Fibroblast of mammary gland (primary cell): Measurements from ENCODE around the gene SUN1.

ENCODE experiments used
- DNase-seq: peaks from one replicate; pipeline ENCODE4 v3.0.0-alpha.2; 2010; ENCODE audit warnings: low read depth
- H3K4me3 ChIP-seq: 2 replicates; pipeline ENCODE4 v1.5.1; 2011; ENCODE audit warnings: low read depth, mild to moderate bottlenecking, low read length, moderate library complexity; ENCODE audit not compliant: control insufficient read depth
- CTCF ChIP-seq: conservative IDR thresholded peaks from 2 replicates; pipeline ENCODE4 v1.5.1; 2011; ENCODE audit warnings: low read depth, low read length, inconsistent platforms; ENCODE audit not compliant: control insufficient read depth, insufficient read depth

The SUN1 gene

GRCh38 chr7:832167-832967, at the start of gene SUN1:
Gene SUN1, plus strand, starts transcription at chr7:832476. Its CDS starts 49 bp downstream, at chr7:832525.
- DNase-seq, result peak; percentile 86
- no peak for TF ChIP-seq CTCF
- peak within 1 kb of the TSS; percentile 19 for H3K4me3 ChIP-seq

GRCh38 chr7:782718-783449, 49.4 kb upstream of the SUN1 start:
- no peak for TF ChIP-seq CTCF
- no peak overlapping the region for H3K4me3 ChIP-seq
- no peak for DNase-seq

- no peak for DNase-seq
- no peak for TF ChIP-seq CTCF
- H3K4me3 ChIP-seq, result no peak overlapping the region
Measured at GRCh38 chr7:783556-784490, 48.5 kb upstream of the SUN1 start.

- no peak for TF ChIP-seq CTCF
- no peak overlapping the region for H3K4me3 ChIP-seq
- DNase-seq, result no peak
Measured at GRCh38 chr7:784971-785370, 47.3 kb upstream of the SUN1 start.

- no peak for DNase-seq
- no peak overlapping the region for H3K4me3 ChIP-seq
- TF ChIP-seq CTCF, result no peak
Measured at GRCh38 chr7:785416-785815, 46.9 kb upstream of the SUN1 start.

- peak; percentile 81 for TF ChIP-seq CTCF
- H3K4me3 ChIP-seq, result no peak overlapping the region
- peak; percentile 60 for DNase-seq
Measured at GRCh38 chr7:786472-787255, 45.6 kb upstream of the SUN1 start.
